NCI-H2171 (cell line): ENCODE measurements around the gene RNF38.
A peak's percentile ranks its signal among the peaks of the same experiment; 100 is the strongest.
"Not testable (repeated sequence)": the region's sequence is repeated elsewhere in the genome, so short reads cannot be mapped to it uniquely, and the experiment has no call there.

Source experiments
- DNase-seq: peaks from one replicate; lab custom pipeline; 2025; lab: John Stamatoyannopoulos, UW

Gene RNF38

GRCh38 chr9:36402536-36402935, 2.5 kb upstream of the RNF38 start:
- DNase-seq, result no peak

GRCh38 chr9:36401897-36402480, 1.9 kb upstream of the RNF38 start:
- DNase-seq, result no peak

GRCh38 chr9:36401164-36401740, 1.2 kb upstream of the RNF38 start:
- peak; percentile 59 for DNase-seq

GRCh38 chr9:36400332-36401163, 479 bp upstream of the RNF38 start:
- peak; percentile 62 for DNase-seq

GRCh38 chr9:36398745-36399144, 1.3 kb downstream of the RNF38 start:
- DNase-seq, result no peak

GRCh38 chr9:36396985-36397384, 3.1 kb downstream of the RNF38 start:
- DNase-seq, result no peak

- DNase-seq, result no peak
Measured at GRCh38 chr9:36392489-36392888, 7.6 kb downstream of the RNF38 start.

GRCh38 chr9:36389590-36389989, 10.5 kb downstream of the RNF38 start:
- DNase-seq, result no peak

- DNase-seq, result not testable (repeated sequence)
Measured at GRCh38 chr9:36386396-36386965, 13.6 kb downstream of the RNF38 start.

GRCh38 chr9:36382484-36382883, 17.6 kb downstream of the RNF38 start:
- no peak for DNase-seq

GRCh38 chr9:36364577-36364976, 35.5 kb downstream of the RNF38 start:
- DNase-seq, result no peak

GRCh38 chr9:36363448-36363847, 36.6 kb downstream of the RNF38 start:
- DNase-seq, result no peak

- no peak for DNase-seq
Measured at GRCh38 chr9:36358486-36358885, 41.6 kb downstream of the RNF38 start.

GRCh38 chr9:36357639-36358038, 42.4 kb downstream of the RNF38 start:
- DNase-seq, result no peak

GRCh38 chr9:36346569-36346968, 53.5 kb downstream of the RNF38 start:
- no peak for DNase-seq

GRCh38 chr9:36345103-36345846, 54.8 kb downstream of the RNF38 start:
- no peak for DNase-seq

- no peak for DNase-seq
Measured at GRCh38 chr9:36341936-36342577, 58.0 kb downstream of the RNF38 start.

GRCh38 chr9:36337865-36338264, 62.2 kb downstream of the RNF38 start:
- DNase-seq, result no peak

GRCh38 chr9:36337002-36337401, 63.1 kb downstream of the RNF38 start:
- no peak for DNase-seq

- DNase-seq, result no peak
Measured at GRCh38 chr9:36336131-36336907, 63.8 kb downstream of the RNF38 start.

- no peak for DNase-seq
Measured at GRCh38 chr9:36332006-36332405, 68.1 kb downstream of the RNF38 start.
